ENCODE results near the gene ATXN7.

- TF ChIP-seq REST (IDR thresholded peaks at IDR 0.05) (no peak), CTCF (IDR thresholded peaks at IDR 0.05; ENCODE audit: low read depth, low read length, missing input control) (no peak), MAX (IDR thresholded peaks at IDR 0.05) (no peak), RAD21 (IDR thresholded peaks at IDR 0.05) (no peak), JUND (IDR thresholded peaks at IDR 0.05) (no peak), YY1 (IDR thresholded peaks at IDR 0.05) (no peak), FOXA2 (IDR thresholded peaks at IDR 0.05) (no peak), HNF4G (IDR thresholded peaks at IDR 0.05) (no peak)
Measured at GRCh38 chr3:63936925-63937324, 73.3 kb downstream of the ATXN7 start.

Data from liver (tissue), 3 donors.